MM.1S (cell line): ENCODE measurements around the gene SIL1.

ENCODE experiments used
- DNase-seq: peaks from one replicate; pipeline ENCODE4 v3.0.0-alpha.2; 2015
- H2AFZ ChIP-seq: fragments of 300-600 bp; sonication (generic); 2 replicates; pipeline ENCODE4 v1.6.0; 2016; ENCODE audit warnings: antibody characterized with exemption, low read length
- H3F3A ChIP-seq: fragments of 300-600 bp; sonication (generic); 2 replicates; pipeline ENCODE4 v1.6.1; 2016; ENCODE audit warnings: mild to moderate bottlenecking, antibody characterized with exemption, low read length, moderate library complexity, mixed read lengths; ENCODE audit not compliant: insufficient read depth
- H3K27ac ChIP-seq: fragments of 300-600 bp; sonication (generic); 2 replicates; pipeline ENCODE4 v1.5.1; 2016; ENCODE audit warnings: mild to moderate bottlenecking, low read length
- H3K27me3 ChIP-seq: fragments of 300-600 bp; sonication (generic); replicated peaks from 2 replicates; pipeline ENCODE4 v1.6.0; 2016; ENCODE audit warnings: low read length; ENCODE audit not compliant: insufficient read depth
- H3K36me3 ChIP-seq: fragments of 300-600 bp; sonication (generic); replicated peaks from 2 replicates; pipeline ENCODE4 v1.6.1; 2016; ENCODE audit warnings: mild to moderate bottlenecking, low read length, mixed read lengths; ENCODE audit not compliant: insufficient read depth
- H3K4me1 ChIP-seq: fragments of 300-600 bp; sonication (generic); 2 replicates; pipeline ENCODE4 v1.6.1; 2016; ENCODE audit warnings: low read length, mixed read lengths
- H3K4me2 ChIP-seq: fragments of 300-600 bp; sonication (generic); 2 replicates; pipeline ENCODE4 v1.6.0; 2016; ENCODE audit warnings: low read depth, low read length
- H3K4me3 ChIP-seq: fragments of 300-600 bp; sonication (generic); 2 replicates; pipeline ENCODE4 v1.5.1; 2016; ENCODE audit warnings: low read length, mixed read lengths
- H3K79me2 ChIP-seq: fragments of 300-600 bp; sonication (generic); 2 replicates; pipeline ENCODE4 v1.6.1; 2016; ENCODE audit warnings: mixed run types, low read length, mixed read lengths
- H3K9ac ChIP-seq: fragments of 300-600 bp; sonication (generic); 2 replicates; pipeline ENCODE4 v1.6.1; 2016; ENCODE audit warnings: low read length, mixed read lengths
- H3K9me2 ChIP-seq: fragments of 300-600 bp; sonication (generic); replicated peaks from 2 replicates; pipeline ENCODE4 v1.6.1; 2016; ENCODE audit warnings: mild to moderate bottlenecking, low read length, mixed read lengths; ENCODE audit not compliant: insufficient read depth
- H3K9me3 ChIP-seq: fragments of 300-600 bp; sonication (generic); replicated peaks from 2 replicates; pipeline ENCODE4 v1.6.1; 2016; ENCODE audit warnings: mild to moderate bottlenecking, low read length, mixed read lengths; ENCODE audit not compliant: insufficient read depth
- H4K20me1 ChIP-seq: fragments of 300-600 bp; sonication (generic); 2 replicates; pipeline ENCODE4 v1.6.1; 2016; ENCODE audit warnings: mild to moderate bottlenecking, low read length, moderate library complexity, mixed read lengths; ENCODE audit not compliant: insufficient read depth
- EZH2 ChIP-seq: fragments of 300-600 bp; sonication (generic); optimal IDR thresholded peaks from 2 replicates; pipeline ENCODE3; 2017; ENCODE audit warnings: low read depth, mild to moderate bottlenecking, antibody characterized with exemption, low read length, mixed read lengths
- EZH2phosphoT487 ChIP-seq: fragments of 300-600 bp; sonication (generic); IDR thresholded peaks from 2 replicates; pipeline ENCODE4 v1.6.1; 2018; ENCODE audit warnings: antibody characterized with exemption, low read length
- TF ChIP-seq, protein P1 (sequence below): fragments of 300-600 bp; sonication (generic); IDR thresholded peaks from 2 replicates; pipeline ENCODE4 v1.5.1; 2016; ENCODE audit warnings: antibody characterized with exemption, low read length, mixed read lengths

Gene SIL1

GRCh38 chr5:138966236-138966985 is 231.8 kb downstream of the SIL1 start:
- Histone ChIP-seq H3K79me2 (no peaks in the 10 kb centered on the region), H3K4me1 (no peaks in the 10 kb centered on the region), H3K27me3 (no peaks in the 10 kb centered on the region), H2AFZ (no peak overlapping the region), H3K9ac (no peak overlapping the region), H3K4me2 (no peak overlapping the region), H3K36me3 (no peaks in the 10 kb centered on the region), H3K4me3 (no peak overlapping the region), H3F3A (no peaks in the 10 kb centered on the region), H3K9me3 (no peaks in the 10 kb centered on the region), H3K27ac (no peak overlapping the region), H4K20me1 (no peaks in the 10 kb centered on the region), H3K9me2 (no peaks in the 10 kb centered on the region)
- no peak for DNase-seq
- TF ChIP-seq EZH2 = no peak
- TF ChIP-seq, protein P1, sequence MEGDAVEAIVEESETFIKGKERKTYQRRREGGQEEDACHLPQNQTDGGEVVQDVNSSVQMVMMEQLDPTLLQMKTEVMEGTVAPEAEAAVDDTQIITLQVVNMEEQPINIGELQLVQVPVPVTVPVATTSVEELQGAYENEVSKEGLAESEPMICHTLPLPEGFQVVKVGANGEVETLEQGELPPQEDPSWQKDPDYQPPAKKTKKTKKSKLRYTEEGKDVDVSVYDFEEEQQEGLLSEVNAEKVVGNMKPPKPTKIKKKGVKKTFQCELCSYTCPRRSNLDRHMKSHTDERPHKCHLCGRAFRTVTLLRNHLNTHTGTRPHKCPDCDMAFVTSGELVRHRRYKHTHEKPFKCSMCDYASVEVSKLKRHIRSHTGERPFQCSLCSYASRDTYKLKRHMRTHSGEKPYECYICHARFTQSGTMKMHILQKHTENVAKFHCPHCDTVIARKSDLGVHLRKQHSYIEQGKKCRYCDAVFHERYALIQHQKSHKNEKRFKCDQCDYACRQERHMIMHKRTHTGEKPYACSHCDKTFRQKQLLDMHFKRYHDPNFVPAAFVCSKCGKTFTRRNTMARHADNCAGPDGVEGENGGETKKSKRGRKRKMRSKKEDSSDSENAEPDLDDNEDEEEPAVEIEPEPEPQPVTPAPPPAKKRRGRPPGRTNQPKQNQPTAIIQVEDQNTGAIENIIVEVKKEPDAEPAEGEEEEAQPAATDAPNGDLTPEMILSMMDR = no peak
- no peak for TF ChIP-seq EZH2phosphoT487

GRCh38 chr5:138965626-138966025 is 232.5 kb downstream of the SIL1 start:
- no peak overlapping the region for H3K4me2 ChIP-seq
- no peaks in the 10 kb centered on the region for H3F3A ChIP-seq
- H3K27ac ChIP-seq = no peak overlapping the region
- H3K27me3 ChIP-seq = no peaks in the 10 kb centered on the region
- H2AFZ ChIP-seq = no peak overlapping the region
- no peaks in the 10 kb centered on the region for H3K9me2 ChIP-seq
- no peaks in the 10 kb centered on the region for H4K20me1 ChIP-seq
- H3K36me3 ChIP-seq = no peaks in the 10 kb centered on the region
- TF ChIP-seq EZH2 (no peak), EZH2phosphoT487 (no peak)
- TF ChIP-seq, protein P1 = no peak
- H3K4me1 ChIP-seq = no peaks in the 10 kb centered on the region
- DNase-seq = no peak
- H3K9me3 ChIP-seq = no peaks in the 10 kb centered on the region
- no peak overlapping the region for H3K9ac ChIP-seq
- no peaks in the 10 kb centered on the region for H3K79me2 ChIP-seq
- H3K4me3 ChIP-seq = no peak overlapping the region

- no peaks in the 10 kb centered on the region for H3K79me2 ChIP-seq
- no peaks in the 10 kb centered on the region for H4K20me1 ChIP-seq
- H3K4me3 ChIP-seq = no peak overlapping the region
- no peak overlapping the region for H3K9ac ChIP-seq
- no peaks in the 10 kb centered on the region for H3F3A ChIP-seq
- H3K4me2 ChIP-seq = no peak overlapping the region
- no peak overlapping the region for H3K27ac ChIP-seq
- H3K9me3 ChIP-seq = no peaks in the 10 kb centered on the region
- TF ChIP-seq EZH2phosphoT487 (no peak), EZH2 (no peak)
- TF ChIP-seq, protein P1 = no peak
- no peak for DNase-seq
- H3K27me3 ChIP-seq = no peaks in the 10 kb centered on the region
- no peak overlapping the region for H2AFZ ChIP-seq
- no peaks in the 10 kb centered on the region for H3K4me1 ChIP-seq
- no peaks in the 10 kb centered on the region for H3K9me2 ChIP-seq
- no peaks in the 10 kb centered on the region for H3K36me3 ChIP-seq
Measured at GRCh38 chr5:138964647-138965201, 233.4 kb downstream of the SIL1 start.
